ENCODE results near the gene HDAC4.

- TF ChIP-seq CTCF (IDR thresholded peaks at IDR 0.05; ENCODE audit: poor library complexity), result no peak
- TF ChIP-seq EZH2phosphoT487 (IDR thresholded peaks at IDR 0.05; ENCODE audit: low read depth, severe bottlenecking, unreplicated experiment), result no peak
These were observed 185.5 kb downstream of the HDAC4 start for GRCh38 chr2:239215136-239215925.
